UCSD-AML1 (cell line): Measurements from ENCODE around the gene GIMAP2.

Experiments
- DNase-seq: peaks from one replicate; lab custom pipeline; 2025; ENCODE audit not compliant: unreplicated experiment; lab: John Stamatoyannopoulos, UW

GIMAP2 gene

DNA sequence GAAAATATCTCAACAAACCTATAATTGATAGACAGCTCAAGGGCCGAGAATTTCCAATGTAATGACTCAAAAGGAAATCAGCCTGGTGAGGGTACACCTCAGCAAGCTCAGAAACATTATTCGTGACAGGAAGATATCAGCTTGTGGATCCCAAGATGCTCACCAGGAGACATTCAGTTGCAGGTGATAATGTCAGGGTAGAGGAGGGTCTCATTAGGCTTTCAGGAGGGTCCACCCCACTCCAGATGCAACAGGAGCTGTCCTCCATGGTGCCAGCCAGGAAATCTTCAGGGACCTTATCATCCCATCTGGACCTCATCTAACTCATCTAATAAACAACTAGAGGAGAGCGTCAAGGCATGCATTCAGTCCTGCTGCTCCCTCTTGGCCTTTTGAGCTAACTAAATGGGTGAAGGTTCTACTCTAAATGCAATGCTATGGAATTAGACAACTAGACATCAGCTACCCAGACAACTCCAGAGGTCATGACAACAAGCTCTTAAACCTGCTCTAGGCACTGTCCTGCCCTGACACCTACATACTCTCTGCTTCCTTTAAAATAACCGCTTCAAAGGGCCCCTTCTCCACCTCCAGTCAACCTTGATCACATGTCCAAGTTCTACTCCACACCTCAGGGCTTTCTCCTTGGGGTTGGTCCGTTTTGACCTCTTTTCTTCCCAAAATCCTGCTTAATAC is 47.4 kb downstream of the GIMAP2 start:
- no peak for DNase-seq

GRCh38 chr7:150733482-150734095 is 48.1 kb downstream of the GIMAP2 start:
- no peak for DNase-seq

GRCh38 chr7:150734254-150734653 is 48.7 kb downstream of the GIMAP2 start:
- no peak for DNase-seq

DNA sequence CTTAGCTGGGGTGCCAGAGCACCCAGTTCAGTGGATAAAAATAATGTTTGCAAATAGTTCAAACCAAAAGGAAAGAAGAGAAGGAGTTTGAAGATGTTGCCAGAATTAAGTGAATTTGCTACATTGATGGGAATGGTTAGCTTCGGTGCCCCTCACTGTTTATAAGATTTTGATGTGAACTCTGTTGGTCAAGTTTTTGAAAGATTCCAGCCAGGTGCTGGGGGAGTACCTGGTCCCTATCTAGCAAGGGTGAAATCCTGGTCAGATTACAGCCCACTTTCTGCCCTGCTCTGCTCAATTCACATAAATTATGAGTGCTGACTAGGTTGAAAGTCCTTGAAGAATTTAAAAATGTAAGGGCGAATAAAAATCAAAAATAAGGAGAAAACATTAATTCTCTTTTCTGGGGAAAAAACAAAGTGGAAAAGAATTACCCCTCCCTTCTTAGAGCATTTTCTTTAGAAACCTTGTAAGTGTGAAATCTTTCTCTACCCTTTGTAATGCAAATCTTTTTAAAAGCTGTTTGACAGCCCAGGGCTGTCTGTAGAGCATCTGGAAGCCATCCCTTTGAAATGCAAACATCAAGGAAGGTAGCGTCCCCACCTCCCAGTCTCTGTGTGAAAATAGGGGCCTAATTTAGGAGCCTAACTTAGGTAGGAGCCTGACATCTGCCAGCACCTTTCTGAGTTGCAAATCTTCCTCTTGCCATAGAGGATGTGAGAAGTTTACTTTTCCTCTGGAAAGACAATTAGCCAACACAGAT is 50.3 kb downstream of the GIMAP2 start:
- DNase-seq = no peak

GRCh38 chr7:150736864-150737263 is 51.4 kb downstream of the GIMAP2 start:
- DNase-seq = no peak

DNA sequence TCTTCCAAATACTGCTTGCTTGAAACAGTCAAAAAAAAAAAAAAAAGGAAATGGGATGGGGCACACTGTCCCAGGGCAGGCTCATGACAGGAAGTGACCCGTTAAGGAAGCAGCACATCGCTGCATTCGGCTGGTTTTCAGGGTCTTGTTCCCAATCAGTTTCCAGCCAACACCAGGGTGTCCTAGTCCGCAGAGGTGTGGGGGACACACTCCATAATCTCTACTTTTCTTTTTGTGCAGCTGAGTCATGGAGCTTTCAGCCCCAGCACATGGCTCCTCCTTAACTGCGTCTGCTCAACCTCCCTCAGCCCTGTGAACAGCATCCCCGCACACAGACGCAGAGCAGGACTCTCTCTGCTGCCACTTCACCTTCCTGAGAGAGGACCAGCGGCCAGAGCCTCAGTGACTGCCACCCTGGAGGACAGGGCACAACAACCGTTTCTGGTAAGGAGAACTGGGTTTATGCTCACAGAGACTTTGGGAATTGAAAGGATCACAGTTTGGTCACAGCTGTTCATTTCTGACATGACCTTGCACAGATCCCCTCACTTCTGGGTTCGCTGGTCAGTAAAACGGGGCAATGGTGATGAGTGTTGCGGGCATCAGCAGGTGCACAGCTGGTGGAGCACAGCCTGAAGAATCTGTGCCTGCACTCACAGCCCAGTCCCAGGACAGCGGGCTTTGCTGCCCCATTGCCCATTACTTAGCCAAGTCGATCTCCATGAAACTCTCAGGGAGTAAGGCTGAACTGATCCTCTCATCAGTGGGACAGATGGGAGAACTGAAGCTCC is 52.0 kb downstream of the GIMAP2 start, which contains the start of gene GIMAP5:
Gene GIMAP5, plus strand, starts transcription at position 154 of the 791 bp plus-strand sequence. CDS start 3,467 bp downstream, outside the sequence.
- DNase-seq = no peak

GRCh38 chr7:150738092-150738491 is 52.6 kb downstream of the GIMAP2 start:
- DNase-seq = no peak

DNA sequence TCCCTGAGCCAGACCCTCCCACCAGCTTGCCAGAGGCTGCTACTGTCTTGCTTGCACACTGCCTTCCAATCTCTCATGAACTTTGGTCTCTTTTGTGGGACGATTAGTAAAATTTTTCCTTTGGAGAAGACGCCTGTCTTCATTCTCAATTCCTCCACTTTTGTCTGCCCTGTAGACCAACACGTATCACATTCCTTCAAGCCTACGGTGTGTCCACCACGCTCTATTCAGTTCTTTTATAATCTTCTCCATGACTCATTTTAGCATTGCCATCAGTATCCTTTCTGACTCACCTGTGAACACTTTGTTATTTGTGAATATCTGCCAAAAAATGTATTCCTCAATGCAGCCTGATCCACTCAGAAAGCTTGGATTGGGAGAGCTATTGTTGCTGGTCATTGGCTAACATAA is 53.1 kb downstream of the GIMAP2 start:
- no peak for DNase-seq

DNA sequence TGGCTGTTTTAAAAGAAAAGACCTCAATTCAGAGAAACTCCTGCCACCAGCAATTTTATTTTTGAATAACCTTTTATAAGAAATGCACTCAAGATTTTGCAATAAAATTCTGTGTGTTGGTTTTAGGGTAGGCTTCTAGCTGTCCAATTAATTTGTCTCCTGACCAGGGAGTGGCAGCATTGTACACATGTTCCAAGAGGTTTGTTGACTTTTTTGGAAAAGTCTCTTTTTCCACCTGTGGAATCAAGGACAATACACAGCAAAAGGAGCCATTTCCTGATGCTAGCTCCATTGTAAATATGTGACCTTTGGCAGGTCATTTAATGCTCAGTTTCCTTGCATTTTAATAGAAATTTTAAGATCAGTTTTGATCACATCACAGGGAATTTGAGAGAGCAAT is 53.5 kb downstream of the GIMAP2 start:
- no peak for DNase-seq

DNA sequence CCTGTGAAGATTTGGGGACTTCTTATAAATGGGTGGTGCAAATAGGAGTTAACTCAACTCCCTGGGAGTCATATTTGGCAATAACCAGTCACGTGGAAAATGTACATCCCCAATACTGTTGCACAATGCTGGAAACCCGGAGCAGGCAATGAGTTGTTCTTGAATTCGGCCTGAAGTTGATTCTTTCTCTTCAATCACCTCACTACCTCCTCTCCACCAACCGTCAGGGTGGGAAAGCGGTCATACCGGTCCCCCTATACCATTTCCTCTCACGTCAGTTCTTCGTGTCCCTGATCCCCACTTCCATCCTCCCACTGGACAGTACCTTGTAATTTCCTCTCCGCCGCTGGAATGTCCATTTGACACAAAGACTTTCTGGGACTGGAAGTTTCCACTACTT is 54.5 kb downstream of the GIMAP2 start:
- DNase-seq = no peak

GRCh38 chr7:150742286-150742968 is 56.9 kb downstream of the GIMAP2 start:
- DNase-seq = no peak
